Right renal pelvis (tissue), 4 donors: Measurements from ENCODE around the gene GRIP1. TPM values are rescaled to one million over a fixed set of nuclear protein-coding genes. Genes with fewer than 3 reads are reported as not detected.
"Not testable (repeated sequence)": the region's sequence is repeated elsewhere in the genome, so short reads cannot be mapped to it uniquely, and the experiment has no call there.

Experiments
- DNase-seq, 4 donors: peaks; one replicate each; pipeline ENCODE4 v3.0.0-alpha.2; 2013; ENCODE audit warnings: low read depth in 4 of 4, low spot score in 3 of 4, missing footprints in 1 of 4
- polyA plus RNA-seq, 4 donors: library from polyadenylated mRNA; unstranded; fragments of 120-200 nt; gene quantifications; one replicate each; pipeline ENCODE4 v1.2.1, GENCODE V29; 2013; ENCODE audit not compliant: insufficient read length in 4 of 4

Gene GRIP1
- polyA plus RNA-seq, 4 donors = 21.5 to 24.0 (median 22.0) TPM

GRCh38 chr12:66538970-66539369 lies 139.9 kb downstream of the GRIP1 start:
- no peak for DNase-seq

- DNase-seq = no peak
Measured at GRCh38 chr12:66537876-66538275, 141.0 kb downstream of the GRIP1 start.

GRCh38 chr12:66533767-66534166 lies 145.1 kb downstream of the GRIP1 start:
- DNase-seq = no peak

- no peak for DNase-seq
Measured at GRCh38 chr12:66531766-66532165, 147.1 kb downstream of the GRIP1 start.

- no peak for DNase-seq
Measured at GRCh38 chr12:66529934-66530333, 148.9 kb downstream of the GRIP1 start.

- DNase-seq = no peak
Measured at GRCh38 chr12:66516561-66516960, 162.3 kb downstream of the GRIP1 start.

GRCh38 chr12:66516133-66516532 lies 162.7 kb downstream of the GRIP1 start:
- DNase-seq = no peak

GRCh38 chr12:66514581-66514980 lies 164.3 kb downstream of the GRIP1 start:
- DNase-seq = no peak

GRCh38 chr12:66508025-66508424 lies 170.9 kb downstream of the GRIP1 start:
- DNase-seq = no peak

GRCh38 chr12:66503746-66504145 lies 175.1 kb downstream of the GRIP1 start:
- no peak for DNase-seq

- no peak for DNase-seq
Measured at GRCh38 chr12:66502911-66503310, 176.0 kb downstream of the GRIP1 start.

GRCh38 chr12:66500841-66501240 lies 178.0 kb downstream of the GRIP1 start:
- DNase-seq = no peak

GRCh38 chr12:66500091-66500490 lies 178.8 kb downstream of the GRIP1 start:
- no peak for DNase-seq

GRCh38 chr12:66499000-66499399 lies 179.9 kb downstream of the GRIP1 start:
- no peak for DNase-seq

GRCh38 chr12:66498059-66498458 lies 180.8 kb downstream of the GRIP1 start:
- not testable (repeated sequence) for DNase-seq

GRCh38 chr12:66497008-66497897 lies 181.6 kb downstream of the GRIP1 start:
- DNase-seq = no peak

- DNase-seq = no peak
Measured at GRCh38 chr12:66496595-66496994, 182.3 kb downstream of the GRIP1 start.

- no peak for DNase-seq
Measured at GRCh38 chr12:66495709-66496108, 183.2 kb downstream of the GRIP1 start.

- no peak for DNase-seq
Measured at GRCh38 chr12:66493819-66494218, 185.1 kb downstream of the GRIP1 start.

- DNase-seq = no peak
Measured at GRCh38 chr12:66491853-66492252, 187.0 kb downstream of the GRIP1 start.

GRCh38 chr12:66482351-66483203 lies 196.3 kb downstream of the GRIP1 start:
- DNase-seq = no peak

GRCh38 chr12:66467932-66468331 lies 210.9 kb downstream of the GRIP1 start:
- DNase-seq = no peak
